Endothelial cell (in vitro differentiated cells): ENCODE measurements around the gene ADRM1. TPM values are rescaled to one million over a fixed set of nuclear protein-coding genes. Genes with fewer than 3 reads are reported as not detected.

ENCODE experiments used
- DNase-seq: peaks from one replicate; pipeline ENCODE4 v3.0.0; 2021; ENCODE audit warnings: low spot score
- H3K27ac Mint-ChIP-seq: one replicate; pipeline ENCODE4 v1.8.0; 2021; ENCODE audit warnings: mixed read lengths, inconsistent platforms; ENCODE audit not compliant: unreplicated experiment
- H3K27me3 Mint-ChIP-seq: one replicate; pipeline ENCODE4 v1.8.0; 2021; ENCODE audit warnings: mild to moderate bottlenecking, moderate library complexity, mixed read lengths, inconsistent platforms; ENCODE audit not compliant: unreplicated experiment
- H3K36me3 Mint-ChIP-seq: one replicate; pipeline ENCODE4 v1.8.0; 2021; ENCODE audit warnings: mild to moderate bottlenecking, low read depth, mixed read lengths, inconsistent platforms; ENCODE audit not compliant: unreplicated experiment
- H3K4me1 Mint-ChIP-seq: one replicate; pipeline ENCODE4 v1.8.0; 2021; ENCODE audit warnings: mild to moderate bottlenecking, mixed read lengths, inconsistent platforms; ENCODE audit not compliant: unreplicated experiment
- H3K4me3 Mint-ChIP-seq: one replicate; pipeline ENCODE4 v1.8.0; 2021; ENCODE audit warnings: mild to moderate bottlenecking, mixed read lengths, inconsistent platforms; ENCODE audit not compliant: unreplicated experiment
- H3K9me3 Mint-ChIP-seq: one replicate; pipeline ENCODE4 v1.8.0; 2021; ENCODE audit warnings: mixed read lengths, inconsistent platforms; ENCODE audit not compliant: unreplicated experiment
- CTCF ChIP-seq: fragments of 200-600 bp; sonication (generic); IDR thresholded peaks from one replicate; pipeline ENCODE4 v1.5.0; 2021; ENCODE audit warnings: antibody characterized with exemption; ENCODE audit not compliant: unreplicated experiment
- total RNA-seq: library from RNA; stranded (reverse); fragmentation: NEBNext Ultra II Directional; extraction: Animal tissue kit (Norgen Biotek cat#: 25700); gene quantifications from one replicate; pipeline ENCODE4 v1.2.1, GENCODE V29; 2021; ENCODE audit not compliant: unreplicated experiment

ADRM1 gene
- total RNA-seq, 1 donor from 2014 or later, result 132 TPM

GRCh38 chr20:62332421-62332820 lies 29.6 kb downstream of the ADRM1 start:
- no peak overlapping the region for H3K4me3 Mint-ChIP-seq
- H3K36me3 Mint-ChIP-seq, result no peaks in the 10 kb centered on the region
- H3K27ac Mint-ChIP-seq, result no peak overlapping the region
- no peak for TF ChIP-seq CTCF
- no peaks in the 10 kb centered on the region for H3K9me3 Mint-ChIP-seq
- peaks cover 3% of the 10 kb centered on the region for H3K4me1 Mint-ChIP-seq
- DNase-seq, result no peak
- peaks cover 7% of the 10 kb centered on the region for H3K27me3 Mint-ChIP-seq

- DNase-seq, result no peak
- Mint-ChIP-seq H3K9me3 (no peaks in the 10 kb centered on the region), H3K27me3 (peaks cover 9% of the 10 kb centered on the region), H3K4me1 (peaks cover 3% of the 10 kb centered on the region), H3K27ac (no peak overlapping the region), H3K4me3 (no peak overlapping the region), H3K36me3 (no peaks in the 10 kb centered on the region)
- TF ChIP-seq CTCF, result no peak
These were observed 30.4 kb downstream of the ADRM1 start for GRCh38 chr20:62332989-62333819.

GRCh38 chr20:62333820-62334595 lies 31.2 kb downstream of the ADRM1 start:
- Mint-ChIP-seq H3K27me3 (peaks cover 9% of the 10 kb centered on the region), H3K9me3 (no peaks in the 10 kb centered on the region), H3K4me3 (no peak overlapping the region), H3K27ac (no peak overlapping the region), H3K4me1 (peaks cover 3% of the 10 kb centered on the region), H3K36me3 (no peaks in the 10 kb centered on the region)
- no peak for TF ChIP-seq CTCF
- DNase-seq, result no peak

- Mint-ChIP-seq H3K27me3 (peaks cover 8% of the 10 kb centered on the region), H3K36me3 (no peaks in the 10 kb centered on the region), H3K27ac (no peak overlapping the region), H3K4me1 (peaks cover 7% of the 10 kb centered on the region), H3K4me3 (no peak overlapping the region), H3K9me3 (no peaks in the 10 kb centered on the region)
- TF ChIP-seq CTCF, result no peak
- DNase-seq, result no peak
These were observed 32.1 kb downstream of the ADRM1 start for GRCh38 chr20:62334881-62335280.

- Mint-ChIP-seq H3K27me3 (peaks cover 9% of the 10 kb centered on the region), H3K36me3 (no peaks in the 10 kb centered on the region), H3K27ac (no peak overlapping the region), H3K4me3 (no peak overlapping the region), H3K9me3 (no peaks in the 10 kb centered on the region), H3K4me1 (peaks cover 8% of the 10 kb centered on the region)
- no peak for DNase-seq
- TF ChIP-seq CTCF, result no peak
These were observed 32.7 kb downstream of the ADRM1 start for GRCh38 chr20:62335532-62335931.
